WTC11 (cell line): ENCODE measurements around the gene HRC.

Experiments used
- HMGA2 ChIP-seq: fragments of 250-450 bp; sonication (Bioruptor Pico); IDR thresholded peaks from 2 replicates; pipeline ENCODE4 v1.4.0; 2021; ENCODE audit warnings: mild to moderate bottlenecking, moderate library complexity
- TCF7 ChIP-seq: sonication (generic); formaldehyde crosslinking; IDR thresholded peaks from 2 replicates; pipeline ENCODE4 v1.8.0; 2022; ENCODE audit warnings: mild to moderate bottlenecking, low read depth, missing genetic modification reagents, moderate library complexity
- ZNF416 ChIP-seq: fragments of 250-450 bp; sonication (Bioruptor Pico); IDR thresholded peaks from 2 replicates; pipeline ENCODE4 v1.9.0; 2021; ENCODE audit warnings: mild to moderate bottlenecking, inconsistent platforms
- TF ChIP-seq, protein P1 (sequence below): sonication (generic); formaldehyde crosslinking; IDR thresholded peaks from 2 replicates; pipeline ENCODE4 v1.8.1; 2022; ENCODE audit warnings: low read depth, mild to moderate bottlenecking, moderate library complexity, missing genetic modification reagents, borderline replicate concordance
- TF ChIP-seq, protein P2 (sequence below): fragments of 200-600 bp; IDR thresholded peaks from 2 replicates; pipeline ENCODE4 v1.8.0; 2022; ENCODE audit warnings: antibody characterized with exemption
- TF ChIP-seq, protein P3 (sequence below): sonication (generic); formaldehyde crosslinking; IDR thresholded peaks from 2 replicates; pipeline ENCODE4 v1.8.0; 2022; ENCODE audit warnings: mild to moderate bottlenecking, missing genetic modification reagents
- TF ChIP-seq, protein P4 (sequence below): sonication (generic); formaldehyde crosslinking; IDR thresholded peaks from 2 replicates; pipeline ENCODE4 v1.8.0; 2022; ENCODE audit warnings: missing genetic modification reagents
- TF ChIP-seq, protein P5 (sequence below): sonication (generic); formaldehyde crosslinking; IDR thresholded peaks from 2 replicates; pipeline ENCODE4 v1.8.0; 2022; ENCODE audit warnings: mild to moderate bottlenecking, missing genetic modification reagents

DNA sequence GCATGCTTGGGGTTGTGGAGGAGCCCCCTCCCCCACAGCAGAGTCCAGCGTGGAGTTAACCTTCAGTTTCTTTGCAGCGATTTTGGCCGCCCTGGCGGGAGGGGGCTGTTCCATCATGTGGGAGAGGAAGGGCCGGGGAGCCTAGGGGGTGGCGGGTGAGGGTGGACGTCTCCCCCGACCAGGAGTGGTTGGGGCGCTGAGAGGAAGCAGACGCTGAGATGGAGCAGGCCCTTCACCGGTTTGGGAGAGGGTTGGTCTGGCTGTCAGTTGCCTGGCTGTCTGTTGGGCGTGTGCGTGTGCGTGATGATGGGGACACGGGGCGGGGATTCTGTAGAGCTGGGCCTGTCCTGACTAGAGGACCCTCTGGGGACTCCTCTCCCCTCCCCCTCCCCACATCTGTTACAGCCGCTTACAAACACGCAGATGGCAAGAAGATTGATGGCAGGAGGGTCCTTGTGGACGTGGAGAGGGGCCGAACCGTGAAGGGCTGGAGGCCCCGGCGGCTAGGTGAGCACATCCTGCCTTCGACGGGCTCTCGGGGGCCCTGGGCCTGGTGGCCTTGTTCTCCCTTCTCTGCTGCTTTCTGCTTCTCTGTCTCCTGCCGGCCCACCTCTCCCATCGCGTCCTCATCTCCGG, 50.8 kb downstream of the HRC start:
- TF ChIP-seq, protein P1, sequence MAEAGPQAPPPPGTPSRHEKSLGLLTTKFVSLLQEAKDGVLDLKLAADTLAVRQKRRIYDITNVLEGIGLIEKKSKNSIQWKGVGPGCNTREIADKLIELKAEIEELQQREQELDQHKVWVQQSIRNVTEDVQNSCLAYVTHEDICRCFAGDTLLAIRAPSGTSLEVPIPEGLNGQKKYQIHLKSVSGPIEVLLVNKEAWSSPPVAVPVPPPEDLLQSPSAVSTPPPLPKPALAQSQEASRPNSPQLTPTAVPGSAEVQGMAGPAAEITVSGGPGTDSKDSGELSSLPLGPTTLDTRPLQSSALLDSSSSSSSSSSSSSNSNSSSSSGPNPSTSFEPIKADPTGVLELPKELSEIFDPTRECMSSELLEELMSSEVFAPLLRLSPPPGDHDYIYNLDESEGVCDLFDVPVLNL (CRISPR knock-in tag), result no peak
- TF ChIP-seq, protein P2, sequence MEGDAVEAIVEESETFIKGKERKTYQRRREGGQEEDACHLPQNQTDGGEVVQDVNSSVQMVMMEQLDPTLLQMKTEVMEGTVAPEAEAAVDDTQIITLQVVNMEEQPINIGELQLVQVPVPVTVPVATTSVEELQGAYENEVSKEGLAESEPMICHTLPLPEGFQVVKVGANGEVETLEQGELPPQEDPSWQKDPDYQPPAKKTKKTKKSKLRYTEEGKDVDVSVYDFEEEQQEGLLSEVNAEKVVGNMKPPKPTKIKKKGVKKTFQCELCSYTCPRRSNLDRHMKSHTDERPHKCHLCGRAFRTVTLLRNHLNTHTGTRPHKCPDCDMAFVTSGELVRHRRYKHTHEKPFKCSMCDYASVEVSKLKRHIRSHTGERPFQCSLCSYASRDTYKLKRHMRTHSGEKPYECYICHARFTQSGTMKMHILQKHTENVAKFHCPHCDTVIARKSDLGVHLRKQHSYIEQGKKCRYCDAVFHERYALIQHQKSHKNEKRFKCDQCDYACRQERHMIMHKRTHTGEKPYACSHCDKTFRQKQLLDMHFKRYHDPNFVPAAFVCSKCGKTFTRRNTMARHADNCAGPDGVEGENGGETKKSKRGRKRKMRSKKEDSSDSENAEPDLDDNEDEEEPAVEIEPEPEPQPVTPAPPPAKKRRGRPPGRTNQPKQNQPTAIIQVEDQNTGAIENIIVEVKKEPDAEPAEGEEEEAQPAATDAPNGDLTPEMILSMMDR, result no peak
- TF ChIP-seq TCF7 (CRISPR knock-in tag), result no peak
- TF ChIP-seq, protein P3, sequence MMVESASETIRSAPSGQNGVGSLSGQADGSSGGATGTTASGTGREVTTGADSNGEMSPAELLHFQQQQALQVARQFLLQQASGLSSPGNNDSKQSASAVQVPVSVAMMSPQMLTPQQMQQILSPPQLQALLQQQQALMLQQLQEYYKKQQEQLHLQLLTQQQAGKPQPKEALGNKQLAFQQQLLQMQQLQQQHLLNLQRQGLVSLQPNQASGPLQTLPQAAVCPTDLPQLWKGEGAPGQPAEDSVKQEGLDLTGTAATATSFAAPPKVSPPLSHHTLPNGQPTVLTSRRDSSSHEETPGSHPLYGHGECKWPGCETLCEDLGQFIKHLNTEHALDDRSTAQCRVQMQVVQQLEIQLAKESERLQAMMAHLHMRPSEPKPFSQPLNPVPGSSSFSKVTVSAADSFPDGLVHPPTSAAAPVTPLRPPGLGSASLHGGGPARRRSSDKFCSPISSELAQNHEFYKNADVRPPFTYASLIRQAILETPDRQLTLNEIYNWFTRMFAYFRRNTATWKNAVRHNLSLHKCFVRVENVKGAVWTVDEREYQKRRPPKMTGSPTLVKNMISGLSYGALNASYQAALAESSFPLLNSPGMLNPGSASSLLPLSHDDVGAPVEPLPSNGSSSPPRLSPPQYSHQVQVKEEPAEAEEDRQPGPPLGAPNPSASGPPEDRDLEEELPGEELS (CRISPR knock-in tag), result no peak
- no peak for TF ChIP-seq ZNF416 (CRISPR knock-in tag)
- TF ChIP-seq, protein P4, sequence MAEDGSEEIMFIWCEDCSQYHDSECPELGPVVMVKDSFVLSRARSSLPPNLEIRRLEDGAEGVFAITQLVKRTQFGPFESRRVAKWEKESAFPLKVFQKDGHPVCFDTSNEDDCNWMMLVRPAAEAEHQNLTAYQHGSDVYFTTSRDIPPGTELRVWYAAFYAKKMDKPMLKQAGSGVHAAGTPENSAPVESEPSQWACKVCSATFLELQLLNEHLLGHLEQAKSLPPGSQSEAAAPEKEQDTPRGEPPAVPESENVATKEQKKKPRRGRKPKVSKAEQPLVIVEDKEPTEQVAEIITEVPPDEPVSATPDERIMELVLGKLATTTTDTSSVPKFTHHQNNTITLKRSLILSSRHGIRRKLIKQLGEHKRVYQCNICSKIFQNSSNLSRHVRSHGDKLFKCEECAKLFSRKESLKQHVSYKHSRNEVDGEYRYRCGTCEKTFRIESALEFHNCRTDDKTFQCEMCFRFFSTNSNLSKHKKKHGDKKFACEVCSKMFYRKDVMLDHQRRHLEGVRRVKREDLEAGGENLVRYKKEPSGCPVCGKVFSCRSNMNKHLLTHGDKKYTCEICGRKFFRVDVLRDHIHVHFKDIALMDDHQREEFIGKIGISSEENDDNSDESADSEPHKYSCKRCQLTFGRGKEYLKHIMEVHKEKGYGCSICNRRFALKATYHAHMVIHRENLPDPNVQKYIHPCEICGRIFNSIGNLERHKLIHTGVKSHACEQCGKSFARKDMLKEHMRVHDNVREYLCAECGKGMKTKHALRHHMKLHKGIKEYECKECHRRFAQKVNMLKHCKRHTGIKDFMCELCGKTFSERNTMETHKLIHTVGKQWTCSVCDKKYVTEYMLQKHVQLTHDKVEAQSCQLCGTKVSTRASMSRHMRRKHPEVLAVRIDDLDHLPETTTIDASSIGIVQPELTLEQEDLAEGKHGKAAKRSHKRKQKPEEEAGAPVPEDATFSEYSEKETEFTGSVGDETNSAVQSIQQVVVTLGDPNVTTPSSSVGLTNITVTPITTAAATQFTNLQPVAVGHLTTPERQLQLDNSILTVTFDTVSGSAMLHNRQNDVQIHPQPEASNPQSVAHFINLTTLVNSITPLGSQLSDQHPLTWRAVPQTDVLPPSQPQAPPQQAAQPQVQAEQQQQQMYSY, result no peak
- TF ChIP-seq, protein P5, sequence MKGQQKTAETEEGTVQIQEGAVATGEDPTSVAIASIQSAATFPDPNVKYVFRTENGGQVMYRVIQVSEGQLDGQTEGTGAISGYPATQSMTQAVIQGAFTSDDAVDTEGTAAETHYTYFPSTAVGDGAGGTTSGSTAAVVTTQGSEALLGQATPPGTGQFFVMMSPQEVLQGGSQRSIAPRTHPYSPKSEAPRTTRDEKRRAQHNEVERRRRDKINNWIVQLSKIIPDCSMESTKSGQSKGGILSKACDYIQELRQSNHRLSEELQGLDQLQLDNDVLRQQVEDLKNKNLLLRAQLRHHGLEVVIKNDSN, result no peak
- no peak for TF ChIP-seq HMGA2 (CRISPR knock-in tag)
